DOHH2 (cell line): ENCODE data around the gene CXXC5.

Source experiments
- H3F3A ChIP-seq: fragments of 200-600 bp; sonication (generic), shearing (Covaris generic); 2 replicates; pipeline ENCODE4 v1.6.0; 2016; ENCODE audit warnings: antibody characterized with exemption, mild to moderate bottlenecking; ENCODE audit not compliant: control insufficient read depth, insufficient read depth
- H3K27ac ChIP-seq: fragments of 200-600 bp; sonication (generic); 2 replicates; pipeline ENCODE4 v1.5.1; 2014; ENCODE audit warnings: low read depth, mild to moderate bottlenecking, low read length, moderate library complexity
- H3K27me3 ChIP-seq: fragments of 200-600 bp; sonication (generic); 2 replicates; pipeline ENCODE4 v1.6.1; 2014; ENCODE audit warnings: mild to moderate bottlenecking, low read length, mixed read lengths; ENCODE audit not compliant: control insufficient read depth
- H3K36me3 ChIP-seq: fragments of 200-600 bp; sonication (generic); 2 replicates; pipeline ENCODE4 v1.6.1; 2014; ENCODE audit warnings: mild to moderate bottlenecking, low read length, moderate library complexity, mixed read lengths; ENCODE audit not compliant: control insufficient read depth
- H3K4me1 ChIP-seq: fragments of 200-600 bp; sonication (generic); 2 replicates; pipeline ENCODE4 v1.6.1; 2014; ENCODE audit warnings: mild to moderate bottlenecking, low read length, mixed read lengths; ENCODE audit not compliant: control insufficient read depth
- H3K4me2 ChIP-seq: fragments of 200-600 bp; sonication (generic); 2 replicates; pipeline ENCODE4 v1.6.0; 2014; ENCODE audit warnings: mild to moderate bottlenecking, low read length, moderate library complexity
- H3K4me3 ChIP-seq: fragments of 200-600 bp; sonication (generic); 2 replicates; pipeline ENCODE4 v1.5.1; 2014; ENCODE audit warnings: mild to moderate bottlenecking, low read length, mixed read lengths
- H3K79me2 ChIP-seq: fragments of 200-600 bp; sonication (generic); 2 replicates; pipeline ENCODE4 v1.6.1; 2014; ENCODE audit warnings: mild to moderate bottlenecking, low read length, mixed read lengths; ENCODE audit not compliant: control insufficient read depth
- H3K9me2 ChIP-seq: fragments of 200-600 bp; sonication (generic); replicated peaks from 2 replicates; pipeline ENCODE4 v1.6.1; 2014; ENCODE audit warnings: mild to moderate bottlenecking, low read length, mixed read lengths; ENCODE audit not compliant: control insufficient read depth
- H3K9me3 ChIP-seq: fragments of 200-600 bp; sonication (generic); 2 replicates; pipeline ENCODE4 v1.6.1; 2014; ENCODE audit warnings: antibody characterized with exemption, low read length, mixed read lengths; ENCODE audit not compliant: control insufficient read depth, insufficient read depth
- H4K20me1 ChIP-seq: fragments of 200-600 bp; sonication (generic); 2 replicates; pipeline ENCODE4 v1.6.0; 2014; ENCODE audit warnings: low read depth, mild to moderate bottlenecking, antibody characterized with exemption, low read length, moderate library complexity; ENCODE audit not compliant: control insufficient read depth, insufficient read depth
- EZH2phosphoT487 ChIP-seq: fragments of 200-600 bp; sonication (generic); IDR thresholded peaks from 2 replicates; pipeline ENCODE4 v1.6.1; 2017; ENCODE audit warnings: borderline replicate concordance, mild to moderate bottlenecking, antibody characterized with exemption, low read length, moderate library complexity, mixed read lengths
- TF ChIP-seq, protein P1 (sequence below): fragments of 200-600 bp; sonication (generic); IDR thresholded peaks from one replicate; pipeline ENCODE4 v1.5.1; 2014; ENCODE audit warnings: antibody characterized with exemption, mild to moderate bottlenecking, low read depth, low read length; ENCODE audit not compliant: poor library complexity, severe bottlenecking

The CXXC5 gene

DNA sequence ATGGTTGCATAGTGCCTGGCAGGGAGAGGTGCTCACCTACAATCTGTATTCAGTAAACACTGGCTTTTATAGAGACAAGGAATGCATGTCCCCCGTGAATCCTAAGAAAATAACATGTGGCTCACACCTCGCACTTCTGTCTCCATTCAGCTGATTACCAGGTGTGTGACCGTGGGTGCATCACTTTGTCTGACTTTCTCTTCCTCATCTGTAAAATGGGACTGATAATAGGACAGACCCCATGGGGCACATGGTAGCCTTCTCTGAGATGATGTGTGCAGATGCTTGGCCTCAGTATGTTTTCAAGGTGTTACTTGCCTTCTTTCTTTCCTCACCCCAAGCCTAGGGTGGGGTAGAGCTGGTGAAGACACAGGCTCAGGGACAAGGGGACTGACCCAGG is 6.3 kb downstream of the CXXC5 start:
- Histone ChIP-seq H3F3A (peaks cover 13% of the 10 kb centered on the region), H3K4me2 (peak overlapping the region; percentile 85), H3K9me3 (no peaks in the 10 kb centered on the region), H3K4me1 (peaks cover 75% of the 10 kb centered on the region), H3K9me2 (no peaks in the 10 kb centered on the region), H3K27ac (no peak overlapping the region), H3K4me3 (no peak overlapping the region), H3K27me3 (no peaks in the 10 kb centered on the region), H4K20me1 (peaks cover 39% of the 10 kb centered on the region), H3K79me2 (peaks cover 98% of the 10 kb centered on the region), H3K36me3 (peaks cover 6% of the 10 kb centered on the region; the same call in 1 of the 2 replicates)
- no peak for TF ChIP-seq EZH2phosphoT487
- TF ChIP-seq, protein P1, sequence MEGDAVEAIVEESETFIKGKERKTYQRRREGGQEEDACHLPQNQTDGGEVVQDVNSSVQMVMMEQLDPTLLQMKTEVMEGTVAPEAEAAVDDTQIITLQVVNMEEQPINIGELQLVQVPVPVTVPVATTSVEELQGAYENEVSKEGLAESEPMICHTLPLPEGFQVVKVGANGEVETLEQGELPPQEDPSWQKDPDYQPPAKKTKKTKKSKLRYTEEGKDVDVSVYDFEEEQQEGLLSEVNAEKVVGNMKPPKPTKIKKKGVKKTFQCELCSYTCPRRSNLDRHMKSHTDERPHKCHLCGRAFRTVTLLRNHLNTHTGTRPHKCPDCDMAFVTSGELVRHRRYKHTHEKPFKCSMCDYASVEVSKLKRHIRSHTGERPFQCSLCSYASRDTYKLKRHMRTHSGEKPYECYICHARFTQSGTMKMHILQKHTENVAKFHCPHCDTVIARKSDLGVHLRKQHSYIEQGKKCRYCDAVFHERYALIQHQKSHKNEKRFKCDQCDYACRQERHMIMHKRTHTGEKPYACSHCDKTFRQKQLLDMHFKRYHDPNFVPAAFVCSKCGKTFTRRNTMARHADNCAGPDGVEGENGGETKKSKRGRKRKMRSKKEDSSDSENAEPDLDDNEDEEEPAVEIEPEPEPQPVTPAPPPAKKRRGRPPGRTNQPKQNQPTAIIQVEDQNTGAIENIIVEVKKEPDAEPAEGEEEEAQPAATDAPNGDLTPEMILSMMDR = no peak

DNA sequence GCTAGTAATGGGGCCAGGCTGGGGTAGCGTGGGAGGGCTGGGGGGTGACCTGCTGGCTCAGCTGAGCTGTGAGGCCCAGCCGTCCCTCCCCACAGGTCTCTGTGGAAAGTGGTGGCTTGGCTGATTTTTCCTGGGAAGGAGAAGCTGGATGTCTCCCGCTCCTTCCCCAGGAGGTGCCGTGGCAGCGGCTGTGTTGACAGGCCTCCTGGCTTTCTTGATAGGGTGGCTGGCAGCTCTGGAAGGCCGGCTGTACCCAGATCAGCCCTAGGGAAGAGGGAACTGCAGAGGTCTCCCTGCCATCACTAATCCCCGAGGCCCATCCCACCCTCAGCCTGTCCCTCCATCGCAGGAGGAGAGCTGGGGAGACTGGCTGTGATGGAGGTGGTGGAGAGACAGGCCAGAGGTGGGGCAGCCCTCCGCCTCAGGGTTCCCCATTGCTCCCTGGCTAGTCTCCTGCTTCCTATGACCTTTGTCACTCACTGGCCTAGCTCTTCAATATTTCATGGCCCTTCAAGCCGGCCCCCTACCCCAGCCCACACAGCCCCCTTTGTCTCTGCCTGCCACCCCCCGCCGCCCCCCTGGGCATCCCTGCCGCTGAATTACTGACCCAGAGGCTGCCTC is 6.8 kb downstream of the CXXC5 start:
- peaks cover 13% of the 10 kb centered on the region for H3F3A ChIP-seq
- no peaks in the 10 kb centered on the region for H3K9me2 ChIP-seq
- no peak overlapping the region for H3K27ac ChIP-seq
- peaks cover 98% of the 10 kb centered on the region for H3K79me2 ChIP-seq
- H3K36me3 ChIP-seq = peaks cover 6% of the 10 kb centered on the region; the same call in 1 of the 2 replicates
- H3K27me3 ChIP-seq = no peaks in the 10 kb centered on the region
- 0 out of 2 replicates have a peak overlapping the region, but pooled peaks have one; percentile 85 for H3K4me2 ChIP-seq
- H3K9me3 ChIP-seq = no peaks in the 10 kb centered on the region
- TF ChIP-seq EZH2phosphoT487 = no peak
- TF ChIP-seq, protein P1 = no peak
- H3K4me3 ChIP-seq = no peak overlapping the region
- peaks cover 43% of the 10 kb centered on the region for H4K20me1 ChIP-seq
- H3K4me1 ChIP-seq = peaks cover 80% of the 10 kb centered on the region

DNA sequence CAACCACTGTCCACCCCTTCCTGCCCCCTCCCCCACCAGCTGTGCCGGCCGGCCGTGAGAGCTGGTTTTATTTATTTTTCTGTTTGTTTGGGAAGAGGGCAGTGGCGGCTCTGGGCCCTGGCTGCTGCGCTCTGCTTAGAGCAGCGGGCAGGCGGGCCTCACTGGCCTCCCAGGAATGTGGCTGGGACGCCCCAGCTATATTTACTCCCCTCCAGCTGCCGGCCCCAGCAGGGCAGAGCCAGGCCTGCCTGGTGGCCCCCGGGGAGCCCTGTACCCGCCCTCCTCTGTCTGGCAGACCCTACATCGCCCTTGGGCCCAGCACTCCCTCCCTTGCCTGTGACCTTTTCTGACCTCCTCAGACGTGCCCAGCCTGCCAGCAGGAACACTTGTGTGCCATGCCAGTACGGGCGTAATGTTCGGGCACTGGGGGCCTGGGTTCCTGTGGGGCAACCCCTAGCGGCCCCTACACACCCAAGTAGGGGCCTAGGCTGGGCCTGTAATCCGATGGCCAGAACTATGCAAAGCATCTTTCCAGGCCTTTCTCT is 7.7 kb downstream of the CXXC5 start:
- Histone ChIP-seq H4K20me1 (peaks cover 42% of the 10 kb centered on the region), H3F3A (peaks cover 13% of the 10 kb centered on the region), H3K9me2 (no peaks in the 10 kb centered on the region), H3K4me3 (no peak overlapping the region), H3K4me1 (peaks cover 82% of the 10 kb centered on the region), H3K79me2 (peaks cover 96% of the 10 kb centered on the region), H3K27me3 (no peaks in the 10 kb centered on the region), H3K4me2 (no peak overlapping the region), H3K9me3 (no peaks in the 10 kb centered on the region), H3K36me3 (peaks cover 6% of the 10 kb centered on the region; the same call in 1 of the 2 replicates), H3K27ac (no peak overlapping the region)
- TF ChIP-seq, protein P1 = no peak
- TF ChIP-seq EZH2phosphoT487 = no peak
